PFSK-1 (cell line): Measurements from ENCODE around the gene DENND1B.

Experiments used
- SIN3A ChIP-seq: IDR thresholded peaks from 2 replicates; pipeline ENCODE4 v1.6.1; 2012; ENCODE audit warnings: mild to moderate bottlenecking, low read length, moderate library complexity, borderline replicate concordance; ENCODE audit not compliant: insufficient read depth
- TAF1 ChIP-seq: IDR thresholded peaks from 2 replicates; pipeline ENCODE4 v1.6.1; 2012; ENCODE audit warnings: low read length, control low read depth, borderline replicate concordance; ENCODE audit not compliant: insufficient read depth

DNA sequence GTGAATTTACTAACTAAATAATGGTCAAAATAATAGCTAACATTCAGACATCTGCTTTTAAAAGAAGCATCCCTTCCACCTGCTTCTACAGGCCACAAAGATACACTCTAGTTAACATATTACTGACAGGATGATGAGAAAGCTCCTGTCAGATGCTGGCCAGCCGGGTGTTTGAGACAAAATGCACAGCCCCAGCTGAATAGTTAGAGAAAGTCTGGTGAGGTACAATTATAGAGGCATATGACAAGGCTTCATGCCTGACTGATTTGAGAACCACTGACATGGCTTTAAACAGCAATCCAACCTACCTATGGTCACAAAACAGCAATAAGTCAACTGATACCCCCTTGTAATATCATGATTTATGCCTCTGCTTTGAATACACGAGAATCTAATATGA lies 137.0 kb downstream of the DENND1B start:
- TF ChIP-seq TAF1 (no peak), SIN3A (no peak)
